H9 (cell line): ENCODE measurements around the gene TNFSF4. TPM values are rescaled to one million over a fixed set of nuclear protein-coding genes. Genes with fewer than 3 reads are reported as not detected.

ENCODE experiments used
- DNase-seq: peaks from one replicate; pipeline ENCODE4 v3.0.0-alpha.2; 2017
- H2AFZ ChIP-seq: one replicate; pipeline ENCODE4 v1.6.1; 2013; ENCODE audit warnings: mild to moderate bottlenecking, low read length, control low read depth, moderate library complexity
- H2AK5ac ChIP-seq: 2 replicates; pipeline ENCODE4 v1.6.1; 2013; ENCODE audit warnings: low read length, control low read depth, mixed read lengths; ENCODE audit not compliant: insufficient read length
- H2BK120ac ChIP-seq: one replicate; pipeline ENCODE4 v1.6.1; 2013; ENCODE audit warnings: low read depth, mild to moderate bottlenecking, low read length, control low read depth, inconsistent platforms; ENCODE audit not compliant: poor library complexity, severe bottlenecking
- H2BK12ac ChIP-seq: 2 replicates; pipeline ENCODE4 v1.6.1; 2013; ENCODE audit warnings: low read length, control low read depth, mixed read lengths, low read depth; ENCODE audit not compliant: insufficient read length
- H2BK15ac ChIP-seq: 2 replicates; pipeline ENCODE4 v1.6.1; 2013; ENCODE audit warnings: low read depth, low read length, control low read depth
- H2BK20ac ChIP-seq: one replicate; pipeline ENCODE4 v1.6.1; 2013; ENCODE audit warnings: low read depth, mild to moderate bottlenecking, low read length, control low read depth, inconsistent platforms; ENCODE audit not compliant: poor library complexity, severe bottlenecking
- H2BK5ac ChIP-seq: 2 replicates; pipeline ENCODE4 v1.6.1; 2013; ENCODE audit warnings: low read length, control low read depth, mixed read lengths; ENCODE audit not compliant: insufficient read length
- H3K14ac ChIP-seq: 2 replicates; pipeline ENCODE4 v1.6.1; 2013; ENCODE audit warnings: low read length, control low read depth; ENCODE audit not compliant: insufficient read depth
- H3K18ac ChIP-seq: 2 replicates; pipeline ENCODE4 v1.6.1; 2013; ENCODE audit warnings: low read depth, mild to moderate bottlenecking, mixed read lengths, low read length, control low read depth; ENCODE audit not compliant: insufficient read length
- H3K23ac ChIP-seq: 2 replicates; pipeline ENCODE4 v1.6.1; 2013; ENCODE audit warnings: low read length, control low read depth, mixed read lengths, low read depth; ENCODE audit not compliant: insufficient read length
- H3K23me2 ChIP-seq: 2 replicates; pipeline ENCODE4 v1.6.1; 2013; ENCODE audit warnings: low read depth, mild to moderate bottlenecking, mixed read lengths, low read length, control low read depth; ENCODE audit not compliant: insufficient read length, poor library complexity, severe bottlenecking
- H3K27ac ChIP-seq: 2 replicates; pipeline ENCODE4 v1.5.1; 2013; ENCODE audit warnings: low read length, control low read depth, mixed read lengths, low read depth; ENCODE audit not compliant: insufficient read length
- H3K27me3 ChIP-seq: 2 replicates; pipeline ENCODE4 v1.6.1; 2013; ENCODE audit warnings: low read length, control low read depth, inconsistent platforms; ENCODE audit not compliant: insufficient read depth
- H3K4ac ChIP-seq: 2 replicates; pipeline ENCODE4 v1.6.1; 2013; ENCODE audit warnings: low read depth, mild to moderate bottlenecking, control low read depth, inconsistent platforms, low read length, moderate library complexity
- H3K4me1 ChIP-seq: 2 replicates; pipeline ENCODE4 v1.6.1; 2013; ENCODE audit warnings: low read length, control low read depth, inconsistent platforms; ENCODE audit not compliant: insufficient read depth
- H3K4me2 ChIP-seq: 2 replicates; pipeline ENCODE4 v1.6.1; 2013; ENCODE audit warnings: low read length, control low read depth, mixed read lengths; ENCODE audit not compliant: insufficient read length, insufficient read depth
- H3K56ac ChIP-seq: 2 replicates; pipeline ENCODE4 v1.6.1; 2013; ENCODE audit warnings: low read depth, mild to moderate bottlenecking, mixed read lengths, low read length, control low read depth; ENCODE audit not compliant: insufficient read length
- H3K79me1 ChIP-seq: 2 replicates; pipeline ENCODE4 v1.6.1; 2013; ENCODE audit warnings: low read depth, mild to moderate bottlenecking, moderate library complexity, low read length, control low read depth, inconsistent platforms; ENCODE audit not compliant: insufficient read depth, poor library complexity, severe bottlenecking
- H3K79me2 ChIP-seq: 2 replicates; pipeline ENCODE4 v1.6.1; 2013; ENCODE audit warnings: low read length, control low read depth, inconsistent platforms; ENCODE audit not compliant: insufficient read depth
- H3K9ac ChIP-seq: 2 replicates; pipeline ENCODE4 v1.6.1; 2013; ENCODE audit warnings: low read length, control low read depth, mixed read lengths; ENCODE audit not compliant: insufficient read length; ENCODE audit errors: extremely low read depth
- H3K9me3 ChIP-seq: one replicate; pipeline ENCODE4 v1.6.1; 2013; ENCODE audit warnings: low read depth, low read length, inconsistent platforms; ENCODE audit not compliant: control insufficient read depth
- H3T11ph ChIP-seq: one replicate; pipeline ENCODE4 v1.6.1; 2013; ENCODE audit warnings: mild to moderate bottlenecking, low read length, control low read depth, inconsistent platforms
- H4K20me1 ChIP-seq: one replicate; pipeline ENCODE4 v1.6.1; 2013; ENCODE audit not compliant: control insufficient read depth, insufficient read length, insufficient read depth
- H4K5ac ChIP-seq: 2 replicates; pipeline ENCODE4 v1.6.1; 2013; ENCODE audit warnings: low read depth, mild to moderate bottlenecking, mixed read lengths, low read length, control low read depth; ENCODE audit not compliant: insufficient read length
- H4K8ac ChIP-seq: replicated peaks from 2 replicates; pipeline ENCODE4 v1.6.1; 2013; ENCODE audit warnings: low read length, control low read depth, mixed read lengths, low read depth; ENCODE audit not compliant: insufficient read length
- H4K91ac ChIP-seq: 2 replicates; pipeline ENCODE4 v1.6.1; 2013; ENCODE audit warnings: low read depth, mild to moderate bottlenecking, moderate library complexity, mixed read lengths, low read length, control low read depth; ENCODE audit not compliant: insufficient read length
- H3K27ac Mint-ChIP-seq, 3 experiments: 2 replicates in 2 of 3; 3 replicates in 1 of 3; pipeline ENCODE4 v1.8.0; 2020 to 2021; ENCODE audit warnings: mixed read lengths in 3 of 3, mild to moderate bottlenecking in 1 of 3, moderate library complexity in 1 of 3
- H3K27me3 Mint-ChIP-seq: 2 replicates; pipeline ENCODE4 v1.8.0; 2021; ENCODE audit warnings: low read depth, mild to moderate bottlenecking, moderate library complexity, mixed read lengths
- H3K36me3 Mint-ChIP-seq, 3 experiments: 2 replicates in 2 of 3; 3 replicates in 1 of 3; pipeline ENCODE4 v1.8.0; 2020 to 2021; ENCODE audit warnings: low read depth in 3 of 3, mixed read lengths in 3 of 3; ENCODE audit not compliant: insufficient read depth in 1 of 3
- H3K4me1 Mint-ChIP-seq, 2 experiments: 2 replicates each; pipeline ENCODE4 v1.8.0; 2020; ENCODE audit warnings: mixed read lengths in 2 of 2
- H3K4me3 Mint-ChIP-seq, 2 experiments: 2 replicates in 1 of 2; 3 replicates in 1 of 2; pipeline ENCODE4 v1.8.0; 2020 to 2021; ENCODE audit warnings: mild to moderate bottlenecking in 2 of 2, mixed read lengths in 2 of 2, moderate library complexity in 1 of 2
- H3K9me3 Mint-ChIP-seq, 2 experiments: 2 replicates in 1 of 2; 3 replicates in 1 of 2; pipeline ENCODE4 v1.8.0; 2020; ENCODE audit warnings: mild to moderate bottlenecking in 2 of 2, mixed read lengths in 2 of 2, moderate library complexity in 1 of 2
- CTCF ChIP-seq: fragments of 200-600 bp; sonication (generic); conservative IDR thresholded peaks from 3 replicates; pipeline ENCODE4 v1.8.0; 2021; ENCODE audit warnings: antibody characterized with exemption, mild to moderate bottlenecking
- WGBS: extraction: QIAGEN DNeasy Blood & Tissue Kit; methylation state at CpG from one replicate; pipeline ENCODE4 v1.1.7; 2013; ENCODE audit warnings: missing lambda C conversion rate, low lambda C conversion rate, mixed read lengths; ENCODE audit not compliant: insufficient read length; ENCODE audit errors: extremely low coverage; 5-methylcytosine and 5-hydroxymethylcytosine counted together
- total RNA-seq: library from RNA; stranded (reverse); gene quantifications from 2 replicates; pipeline ENCODE4 v1.2.1, GENCODE V29; 2021

TNFSF4 gene
- total RNA-seq, 1 experiment from 2014 or later: 0.28 TPM

- H3K4me3 Mint-ChIP-seq: no peak overlapping the region
- H2BK20ac ChIP-seq: no peak overlapping the region
- no peaks in the 10 kb centered on the region for H3K27me3 ChIP-seq
- no peak overlapping the region for H3K27ac Mint-ChIP-seq
- no peak overlapping the region for H3K18ac ChIP-seq
- no peak overlapping the region for H4K91ac ChIP-seq
- no peak overlapping the region for H2BK120ac ChIP-seq
- TF ChIP-seq CTCF: no peak
- H3K79me2 ChIP-seq: no peaks in the 10 kb centered on the region
- no peak overlapping the region for H4K8ac ChIP-seq
- no peaks in the 10 kb centered on the region for H3K79me1 ChIP-seq
- H3K27me3 Mint-ChIP-seq: peaks cover 9% of the 10 kb centered on the region
- H2BK12ac ChIP-seq: no peak overlapping the region
- DNase-seq: no peak
- no peak overlapping the region for H3K23ac ChIP-seq
- no peaks in the 10 kb centered on the region for H3K9me3 Mint-ChIP-seq
- no CpG with 5 or more reads among the region's 1 CpG for WGBS
- no peak overlapping the region for H3K4ac ChIP-seq
- H3K56ac ChIP-seq: no peak overlapping the region
- H3K36me3 Mint-ChIP-seq: no peaks in the 10 kb centered on the region
- H3K14ac ChIP-seq: no peak overlapping the region
- H3K27ac ChIP-seq: no peak overlapping the region
- no peaks in the 10 kb centered on the region for H3K4me1 ChIP-seq
- H3K4me1 Mint-ChIP-seq: no peaks in the 10 kb centered on the region
- H3T11ph ChIP-seq: no peak overlapping the region
- no peaks in the 10 kb centered on the region for H4K20me1 ChIP-seq
- no peak overlapping the region for H2AK5ac ChIP-seq
- H3K23me2 ChIP-seq: no peaks in the 10 kb centered on the region
- H2AFZ ChIP-seq: no peak overlapping the region
- no peak overlapping the region for H4K5ac ChIP-seq
- H3K9me3 ChIP-seq: no peaks in the 10 kb centered on the region
- no peak overlapping the region for H2BK15ac ChIP-seq
- H3K9ac ChIP-seq: no peak overlapping the region
- no peak overlapping the region for H3K4me2 ChIP-seq
- no peak overlapping the region for H2BK5ac ChIP-seq
These were observed 13.0 kb upstream of the TNFSF4 start for GRCh38 chr1:173220157-173220556.
